GM20000 (cell line): ENCODE data around the gene CDH22.

Experiments
- DNase-seq: peaks from one replicate; pipeline ENCODE4 v3.0.0; 2012; ENCODE audit warnings: low spot score
- TF ChIP-seq, protein P1 (sequence below): IDR thresholded peaks from 2 replicates; pipeline ENCODE4 v1.5.1; 2012; ENCODE audit warnings: mild to moderate bottlenecking, control low read depth; ENCODE audit errors: extremely low read depth, missing control alignments

The CDH22 gene

GRCh38 chr20:46275091-46275490 is 33.2 kb downstream of the CDH22 start:
- TF ChIP-seq, protein P1, sequence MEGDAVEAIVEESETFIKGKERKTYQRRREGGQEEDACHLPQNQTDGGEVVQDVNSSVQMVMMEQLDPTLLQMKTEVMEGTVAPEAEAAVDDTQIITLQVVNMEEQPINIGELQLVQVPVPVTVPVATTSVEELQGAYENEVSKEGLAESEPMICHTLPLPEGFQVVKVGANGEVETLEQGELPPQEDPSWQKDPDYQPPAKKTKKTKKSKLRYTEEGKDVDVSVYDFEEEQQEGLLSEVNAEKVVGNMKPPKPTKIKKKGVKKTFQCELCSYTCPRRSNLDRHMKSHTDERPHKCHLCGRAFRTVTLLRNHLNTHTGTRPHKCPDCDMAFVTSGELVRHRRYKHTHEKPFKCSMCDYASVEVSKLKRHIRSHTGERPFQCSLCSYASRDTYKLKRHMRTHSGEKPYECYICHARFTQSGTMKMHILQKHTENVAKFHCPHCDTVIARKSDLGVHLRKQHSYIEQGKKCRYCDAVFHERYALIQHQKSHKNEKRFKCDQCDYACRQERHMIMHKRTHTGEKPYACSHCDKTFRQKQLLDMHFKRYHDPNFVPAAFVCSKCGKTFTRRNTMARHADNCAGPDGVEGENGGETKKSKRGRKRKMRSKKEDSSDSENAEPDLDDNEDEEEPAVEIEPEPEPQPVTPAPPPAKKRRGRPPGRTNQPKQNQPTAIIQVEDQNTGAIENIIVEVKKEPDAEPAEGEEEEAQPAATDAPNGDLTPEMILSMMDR: no peak
- DNase-seq: no peak

DNA sequence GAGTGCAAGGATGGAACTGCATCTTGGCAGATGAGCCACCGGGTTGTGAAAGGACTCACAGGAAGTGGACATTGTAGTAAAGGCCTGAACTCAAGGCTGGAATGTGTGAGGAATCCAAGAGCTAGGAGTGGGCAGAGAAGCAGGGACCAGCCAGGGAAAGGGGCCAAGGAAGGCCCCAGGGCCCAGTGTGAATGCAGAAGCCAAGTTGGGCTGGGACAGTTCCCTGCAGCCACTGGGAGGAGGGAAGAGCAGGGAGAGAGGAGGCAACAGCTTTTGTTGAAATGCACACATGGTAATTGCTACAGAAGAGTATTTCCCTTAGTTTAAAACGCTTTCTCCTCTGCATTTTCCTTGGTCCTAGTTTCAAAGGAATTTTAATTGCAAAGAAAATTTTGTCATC is 34.6 kb downstream of the CDH22 start:
- DNase-seq: no peak
- TF ChIP-seq, protein P1: no peak

DNA sequence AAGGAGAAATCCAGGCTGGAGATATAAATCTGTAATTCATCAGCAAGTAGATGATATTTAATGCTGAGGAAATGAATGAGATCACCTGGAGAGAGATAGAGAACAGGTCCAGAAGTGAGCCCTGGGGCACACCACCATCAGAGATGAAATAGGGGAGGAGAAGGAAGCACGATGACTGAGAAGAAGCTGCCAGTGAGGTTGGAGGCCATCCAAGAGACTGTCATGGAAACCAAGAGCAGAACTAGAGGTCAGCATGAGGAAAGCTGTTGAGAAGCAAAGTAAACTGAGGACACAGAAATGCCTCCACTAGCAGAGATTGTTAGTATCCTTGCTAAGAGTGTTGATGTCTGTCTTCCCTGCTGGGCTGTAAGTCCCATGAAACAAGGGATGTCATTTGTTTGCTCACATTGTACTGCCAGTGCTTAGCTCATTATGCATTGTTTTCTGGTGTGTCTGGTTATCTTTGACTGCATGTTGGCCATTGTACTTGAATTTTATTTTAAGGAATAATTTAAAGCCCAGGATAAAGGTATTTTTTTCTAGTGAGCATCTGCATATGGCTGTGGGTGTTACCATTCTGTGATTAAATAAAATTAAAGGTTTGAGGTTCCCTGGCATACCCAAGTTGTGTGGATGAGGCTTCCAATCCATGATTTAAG is 35.8 kb downstream of the CDH22 start:
- no peak for DNase-seq
- TF ChIP-seq, protein P1: no peak

GRCh38 chr20:46270977-46271744 is 37.1 kb downstream of the CDH22 start:
- TF ChIP-seq, protein P1: no peak
- DNase-seq: no peak

DNA sequence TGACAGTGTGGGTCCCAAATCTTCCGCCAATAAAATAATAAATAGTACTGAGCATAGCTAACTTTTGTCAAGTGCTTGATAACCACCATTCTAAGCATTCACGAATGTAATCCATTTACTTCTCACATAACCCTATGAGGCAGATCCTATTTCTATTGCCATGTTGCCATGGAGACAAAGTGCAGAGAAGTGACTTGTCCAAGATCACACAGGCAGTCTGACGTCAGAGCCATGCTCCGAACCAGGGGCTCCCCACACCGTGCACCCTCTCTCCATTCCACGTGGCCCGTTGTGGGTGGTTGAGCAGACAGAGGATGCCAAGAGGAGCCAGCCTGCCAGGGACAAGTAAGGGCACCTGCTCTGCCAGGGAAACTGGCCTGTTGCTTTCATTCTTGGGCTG is 38.9 kb downstream of the CDH22 start:
- TF ChIP-seq, protein P1: no peak
- no peak for DNase-seq

GRCh38 chr20:46268662-46269061 is 39.6 kb downstream of the CDH22 start:
- TF ChIP-seq, protein P1: no peak
- no peak for DNase-seq

GRCh38 chr20:46268131-46268614 is 40.1 kb downstream of the CDH22 start:
- no peak for DNase-seq
- TF ChIP-seq, protein P1: no peak
